H9 (cell line): Measurements from ENCODE around the gene PPP1R27. TPM values are rescaled to one million over a fixed set of nuclear protein-coding genes. Genes with fewer than 3 reads are reported as not detected.
A peak's percentile ranks its signal among the peaks of the same experiment; 100 is the strongest.

Experiments used
- DNase-seq: peaks from one replicate; pipeline ENCODE4 v3.0.0-alpha.2; 2017
- H2AFZ ChIP-seq: one replicate; pipeline ENCODE4 v1.6.1; 2013; ENCODE audit warnings: mild to moderate bottlenecking, low read length, control low read depth, moderate library complexity
- H2AK5ac ChIP-seq: 2 replicates; pipeline ENCODE4 v1.6.1; 2013; ENCODE audit warnings: low read length, control low read depth, mixed read lengths; ENCODE audit not compliant: insufficient read length
- H2BK120ac ChIP-seq: one replicate; pipeline ENCODE4 v1.6.1; 2013; ENCODE audit warnings: low read depth, mild to moderate bottlenecking, low read length, control low read depth, inconsistent platforms; ENCODE audit not compliant: poor library complexity, severe bottlenecking
- H2BK12ac ChIP-seq: 2 replicates; pipeline ENCODE4 v1.6.1; 2013; ENCODE audit warnings: low read length, control low read depth, mixed read lengths, low read depth; ENCODE audit not compliant: insufficient read length
- H2BK15ac ChIP-seq: 2 replicates; pipeline ENCODE4 v1.6.1; 2013; ENCODE audit warnings: low read depth, low read length, control low read depth
- H2BK20ac ChIP-seq: one replicate; pipeline ENCODE4 v1.6.1; 2013; ENCODE audit warnings: low read depth, mild to moderate bottlenecking, low read length, control low read depth, inconsistent platforms; ENCODE audit not compliant: poor library complexity, severe bottlenecking
- H2BK5ac ChIP-seq: 2 replicates; pipeline ENCODE4 v1.6.1; 2013; ENCODE audit warnings: low read length, control low read depth, mixed read lengths; ENCODE audit not compliant: insufficient read length
- H3K14ac ChIP-seq: 2 replicates; pipeline ENCODE4 v1.6.1; 2013; ENCODE audit warnings: low read length, control low read depth; ENCODE audit not compliant: insufficient read depth
- H3K18ac ChIP-seq: 2 replicates; pipeline ENCODE4 v1.6.1; 2013; ENCODE audit warnings: low read depth, mild to moderate bottlenecking, mixed read lengths, low read length, control low read depth; ENCODE audit not compliant: insufficient read length
- H3K23ac ChIP-seq: 2 replicates; pipeline ENCODE4 v1.6.1; 2013; ENCODE audit warnings: low read length, control low read depth, mixed read lengths, low read depth; ENCODE audit not compliant: insufficient read length
- H3K23me2 ChIP-seq: 2 replicates; pipeline ENCODE4 v1.6.1; 2013; ENCODE audit warnings: low read depth, mild to moderate bottlenecking, mixed read lengths, low read length, control low read depth; ENCODE audit not compliant: insufficient read length, poor library complexity, severe bottlenecking
- H3K27ac ChIP-seq: 2 replicates; pipeline ENCODE4 v1.5.1; 2013; ENCODE audit warnings: low read length, control low read depth, mixed read lengths, low read depth; ENCODE audit not compliant: insufficient read length
- H3K27me3 ChIP-seq: 2 replicates; pipeline ENCODE4 v1.6.1; 2013; ENCODE audit warnings: low read length, control low read depth, inconsistent platforms; ENCODE audit not compliant: insufficient read depth
- H3K4ac ChIP-seq: 2 replicates; pipeline ENCODE4 v1.6.1; 2013; ENCODE audit warnings: low read depth, mild to moderate bottlenecking, control low read depth, inconsistent platforms, low read length, moderate library complexity
- H3K4me1 ChIP-seq: 2 replicates; pipeline ENCODE4 v1.6.1; 2013; ENCODE audit warnings: low read length, control low read depth, inconsistent platforms; ENCODE audit not compliant: insufficient read depth
- H3K4me2 ChIP-seq: 2 replicates; pipeline ENCODE4 v1.6.1; 2013; ENCODE audit warnings: low read length, control low read depth, mixed read lengths; ENCODE audit not compliant: insufficient read length, insufficient read depth
- H3K56ac ChIP-seq: 2 replicates; pipeline ENCODE4 v1.6.1; 2013; ENCODE audit warnings: low read depth, mild to moderate bottlenecking, mixed read lengths, low read length, control low read depth; ENCODE audit not compliant: insufficient read length
- H3K79me1 ChIP-seq: 2 replicates; pipeline ENCODE4 v1.6.1; 2013; ENCODE audit warnings: low read depth, mild to moderate bottlenecking, moderate library complexity, low read length, control low read depth, inconsistent platforms; ENCODE audit not compliant: insufficient read depth, poor library complexity, severe bottlenecking
- H3K79me2 ChIP-seq: 2 replicates; pipeline ENCODE4 v1.6.1; 2013; ENCODE audit warnings: low read length, control low read depth, inconsistent platforms; ENCODE audit not compliant: insufficient read depth
- H3K9ac ChIP-seq: 2 replicates; pipeline ENCODE4 v1.6.1; 2013; ENCODE audit warnings: low read length, control low read depth, mixed read lengths; ENCODE audit not compliant: insufficient read length; ENCODE audit errors: extremely low read depth
- H3K9me3 ChIP-seq: one replicate; pipeline ENCODE4 v1.6.1; 2013; ENCODE audit warnings: low read depth, low read length, inconsistent platforms; ENCODE audit not compliant: control insufficient read depth
- H3T11ph ChIP-seq: one replicate; pipeline ENCODE4 v1.6.1; 2013; ENCODE audit warnings: mild to moderate bottlenecking, low read length, control low read depth, inconsistent platforms
- H4K20me1 ChIP-seq: one replicate; pipeline ENCODE4 v1.6.1; 2013; ENCODE audit not compliant: control insufficient read depth, insufficient read length, insufficient read depth
- H4K5ac ChIP-seq: 2 replicates; pipeline ENCODE4 v1.6.1; 2013; ENCODE audit warnings: low read depth, mild to moderate bottlenecking, mixed read lengths, low read length, control low read depth; ENCODE audit not compliant: insufficient read length
- H4K8ac ChIP-seq: replicated peaks from 2 replicates; pipeline ENCODE4 v1.6.1; 2013; ENCODE audit warnings: low read length, control low read depth, mixed read lengths, low read depth; ENCODE audit not compliant: insufficient read length
- H4K91ac ChIP-seq: 2 replicates; pipeline ENCODE4 v1.6.1; 2013; ENCODE audit warnings: low read depth, mild to moderate bottlenecking, moderate library complexity, mixed read lengths, low read length, control low read depth; ENCODE audit not compliant: insufficient read length
- H3K27ac Mint-ChIP-seq, 3 experiments: 2 replicates in 2 of 3; 3 replicates in 1 of 3; pipeline ENCODE4 v1.8.0; 2020 to 2021; ENCODE audit warnings: mixed read lengths in 3 of 3, mild to moderate bottlenecking in 1 of 3, moderate library complexity in 1 of 3
- H3K27me3 Mint-ChIP-seq: 2 replicates; pipeline ENCODE4 v1.8.0; 2021; ENCODE audit warnings: low read depth, mild to moderate bottlenecking, moderate library complexity, mixed read lengths
- H3K36me3 Mint-ChIP-seq, 3 experiments: 2 replicates in 2 of 3; 3 replicates in 1 of 3; pipeline ENCODE4 v1.8.0; 2020 to 2021; ENCODE audit warnings: low read depth in 3 of 3, mixed read lengths in 3 of 3; ENCODE audit not compliant: insufficient read depth in 1 of 3
- H3K4me1 Mint-ChIP-seq, 2 experiments: 2 replicates each; pipeline ENCODE4 v1.8.0; 2020; ENCODE audit warnings: mixed read lengths in 2 of 2
- H3K4me3 Mint-ChIP-seq, 2 experiments: 2 replicates in 1 of 2; 3 replicates in 1 of 2; pipeline ENCODE4 v1.8.0; 2020 to 2021; ENCODE audit warnings: mild to moderate bottlenecking in 2 of 2, mixed read lengths in 2 of 2, moderate library complexity in 1 of 2
- H3K9me3 Mint-ChIP-seq, 2 experiments: 2 replicates in 1 of 2; 3 replicates in 1 of 2; pipeline ENCODE4 v1.8.0; 2020; ENCODE audit warnings: mild to moderate bottlenecking in 2 of 2, mixed read lengths in 2 of 2, moderate library complexity in 1 of 2
- CTCF ChIP-seq: fragments of 200-600 bp; sonication (generic); conservative IDR thresholded peaks from 3 replicates; pipeline ENCODE4 v1.8.0; 2021; ENCODE audit warnings: antibody characterized with exemption, mild to moderate bottlenecking
- WGBS: extraction: QIAGEN DNeasy Blood & Tissue Kit; methylation state at CpG from one replicate; pipeline ENCODE4 v1.1.7; 2013; ENCODE audit warnings: missing lambda C conversion rate, low lambda C conversion rate, mixed read lengths; ENCODE audit not compliant: insufficient read length; ENCODE audit errors: extremely low coverage; 5-methylcytosine and 5-hydroxymethylcytosine counted together
- total RNA-seq: library from RNA; stranded (reverse); gene quantifications from 2 replicates; pipeline ENCODE4 v1.2.1, GENCODE V29; 2021

Gene PPP1R27
- total RNA-seq, 1 experiment from 2014 or later: 0.22 TPM

- Histone ChIP-seq H2BK120ac (no peak overlapping the region), H2BK12ac (no peak overlapping the region), H3K56ac (no peak overlapping the region), H3K14ac (no peak overlapping the region), H3T11ph (no peak overlapping the region), H3K9ac (no peak overlapping the region), H3K9me3 (no peaks in the 10 kb centered on the region), H2BK15ac (no peak overlapping the region), H4K91ac (no peak overlapping the region), H2BK20ac (no peak overlapping the region), H4K5ac (no peak overlapping the region), H3K18ac (no peak overlapping the region), H3K4me1 (no peaks in the 10 kb centered on the region), H2BK5ac (no peak overlapping the region), H3K4me2 (no peak overlapping the region), H3K23ac (no peak overlapping the region), H3K79me2 (no peaks in the 10 kb centered on the region), H4K8ac (no peak overlapping the region), H2AFZ (no peak overlapping the region), H3K23me2 (no peaks in the 10 kb centered on the region), H2AK5ac (no peak overlapping the region), H3K79me1 (no peaks in the 10 kb centered on the region), H3K27ac (no peak overlapping the region), H3K4ac (no peak overlapping the region), H3K27me3 (no peaks in the 10 kb centered on the region), H4K20me1 (no peaks in the 10 kb centered on the region)
- H3K4me3 Mint-ChIP-seq: no peak overlapping the region
- peaks cover 5 to 6% of the 10 kb centered on the region in 2 experiments; a peak in 3 of 4 replicates for H3K4me1 Mint-ChIP-seq
- H3K27ac Mint-ChIP-seq: 0 out of 7 replicates have a peak overlapping the region, but pooled peaks of 1 of the 3 experiments have one; percentile 28
- no peaks in the 10 kb centered on the region for H3K27me3 Mint-ChIP-seq
- no peak for TF ChIP-seq CTCF
- no peaks in the 10 kb centered on the region for H3K9me3 Mint-ChIP-seq
- no peak for DNase-seq
- H3K36me3 Mint-ChIP-seq: peaks cover 17 to 50% (median 38%) of the 10 kb centered on the region in 3 experiments; a peak in 6 of 7 replicates
- WGBS: no CpG with 5 or more reads among the region's 21 CpGs
Measured at GRCh38 chr17:81842725-81843504, 8.1 kb upstream of the PPP1R27 start.
